ENCODE measurements around the gene SH3RF3. TPM values are rescaled to one million over a fixed set of nuclear protein-coding genes. Genes with fewer than 3 reads are reported as not detected.

SH3RF3 gene
- total and polyA plus RNA-seq, 10 of the 15 experiments (the other 5 are each of a cell fraction or from before 2014, with no cell fraction given) = 0.08 to 8.8 (median 2.3) TPM

DNA sequence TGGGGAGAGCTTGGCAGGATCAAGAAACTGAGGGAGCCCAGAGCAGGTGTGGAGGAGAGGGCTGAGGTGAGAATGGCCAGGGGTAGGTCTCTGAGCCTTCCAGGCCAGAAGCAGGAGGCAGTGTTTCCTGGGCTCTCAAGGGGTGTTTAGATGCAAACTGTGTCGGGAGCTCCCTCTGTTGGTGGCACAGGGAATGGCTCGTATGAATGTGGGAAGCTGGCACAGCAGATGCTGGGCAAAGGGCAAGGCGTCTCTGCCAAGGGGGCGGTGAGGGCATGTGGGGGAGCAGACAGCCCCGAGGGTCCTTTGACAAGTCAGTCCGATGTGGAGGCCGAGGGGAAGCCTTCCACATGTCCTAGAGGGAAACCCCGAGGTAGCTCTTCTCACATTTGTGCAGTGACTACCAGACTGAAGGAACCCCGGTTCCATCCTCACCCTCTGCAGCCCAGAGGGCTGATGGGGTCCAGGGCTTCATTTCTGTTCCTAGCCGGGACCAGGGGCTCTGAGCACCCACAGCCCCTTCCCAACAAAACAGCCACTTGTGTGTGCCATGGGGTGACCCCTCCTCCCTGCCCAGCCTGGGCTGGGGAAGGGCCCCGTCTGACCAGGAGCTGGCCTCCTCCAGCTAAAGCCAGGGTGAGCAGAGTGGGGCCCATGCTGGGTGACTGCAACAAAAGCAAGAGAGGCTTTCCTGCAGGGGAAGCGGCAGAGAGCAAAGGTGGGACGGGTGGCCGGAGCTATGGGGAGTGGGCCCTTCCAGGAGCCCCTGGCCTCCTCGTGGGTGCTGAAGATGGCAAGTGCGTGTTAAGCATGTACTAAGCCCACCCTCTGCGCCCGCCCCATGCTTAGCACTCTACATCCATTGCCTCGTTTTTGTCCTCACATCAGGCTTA lies 381.4 kb downstream of the SH3RF3 start (continued):
- TF ChIP-seq JUND (IDR thresholded peaks at IDR 0.05; ENCODE audit: low read depth, low read length) = no peak
- TF ChIP-seq SIN3A (IDR thresholded peaks at IDR 0.05; ENCODE audit: low read depth, low read length) = no peak
- peak; percentile 26 to 40; a peak in 1 of 4 replicates for TF ChIP-seq IKZF2 (IDR thresholded peaks at IDR 0.05)
- no peak for TF ChIP-seq BCL11A (IDR thresholded peaks at IDR 0.05; ENCODE audit: low read depth, low read length)

DNA sequence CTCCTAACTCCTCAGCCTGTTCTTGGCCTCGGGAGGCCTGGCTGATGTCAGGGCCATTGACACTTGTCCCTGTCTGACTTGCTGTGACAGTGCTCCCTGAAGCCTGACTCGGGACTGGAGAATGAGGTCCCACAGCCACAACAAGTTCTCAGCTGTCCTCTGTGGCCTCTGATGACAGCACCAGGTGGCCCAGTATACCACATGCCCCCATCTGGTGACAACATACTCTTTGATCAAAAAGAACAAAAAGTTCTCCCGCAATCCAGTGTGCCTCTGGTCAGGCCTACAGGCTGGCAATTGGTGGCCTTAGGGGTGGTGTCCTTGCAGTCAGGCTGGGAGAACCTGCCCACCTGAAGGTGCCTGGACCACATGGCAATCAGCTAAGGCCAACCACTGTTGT lies 382.2 kb downstream of the SH3RF3 start:
- in situ Hi-C loops (cut with MboI) = no loop called here
- SMC1A ChIA-PET (ENCODE audit: uncharacterized antibody, unreplicated experiment) = interaction anchor here (0.8 to 4.3 kb wide), 7 partner anchors 33 to 384 kb away, joined by 3 to 44 read pairs (median 4); partner anchors contain the start of gene SH3RF3
- no peaks in the 10 kb centered on the region; the same call in 2 of the 3 replicates for H3K9me3 ChIP-seq (replicated peaks; ENCODE audit: control insufficient read depth, insufficient read depth, low read length)
- H4K20me1 ChIP-seq (ENCODE audit: control insufficient read depth, insufficient read depth) = no peaks in the 10 kb centered on the region
- H3K27me3 ChIP-seq (replicated peaks in 1 of 2; ENCODE audit: control insufficient read depth in 2 of 2, insufficient read depth in 2 of 2, low read length in 1 of 2) = no peaks in the 10 kb centered on the region
- RAD21 ChIA-PET (ENCODE audit: unreplicated experiment) = interaction anchor here (1.0 to 2.6 kb wide), 12 partner anchors 11 to 735 kb away, joined by 3 to 67 read pairs (median 5); partner anchors contain the start of gene SH3RF3
- H3K9ac ChIP-seq (ENCODE audit: control insufficient read depth, insufficient read depth, low read length) = no peak overlapping the region
- no peak overlapping the region for H3K27ac ChIP-seq (ENCODE audit: control insufficient read depth, insufficient read depth)
- H3K4me3 ChIP-seq = no peak overlapping the region
- no peak overlapping the region for H2AFZ ChIP-seq (ENCODE audit: control insufficient read depth, low read depth, low read length)
- BruUV-seq (replicated peaks) = no TSS peak
- intact Hi-C loops (cut with micrococcal nuclease; ENCODE audit: unreplicated experiment) = loop anchor here (2.0 to 10.0 kb wide), 5 partner anchors 114 to 582 kb away; no protein-coding TSS in a partner anchor
- TF ChIP-seq RUNX3 (IDR thresholded peaks at IDR 0.05; ENCODE audit: low read length) = peak; percentile 31; the same call in 1 of the 2 replicates
- no peak for TF ChIP-seq BACH1 (IDR thresholded peaks at IDR 0.05; ENCODE audit: borderline replicate concordance)
- POLR2A ChIA-PET = no interaction called here
- H3K36me3 ChIP-seq (ENCODE audit: control insufficient read depth in 2 of 2, insufficient read depth in 2 of 2, low read length in 1 of 2) = no peaks in the 10 kb centered on the region
- DNase-seq (ENCODE audit: low read depth, low spot score) (no peak), FAIRE-seq (no peak), ATAC-seq (no peak)
- H3K4me2 ChIP-seq (ENCODE audit: control insufficient read depth, insufficient read depth) = no peak overlapping the region
- H3K79me2 ChIP-seq (ENCODE audit: control insufficient read depth, insufficient read depth, low read length) = no peaks in the 10 kb centered on the region
- H3K4me1 ChIP-seq (ENCODE audit: control insufficient read depth, insufficient read depth, low read length) = peaks cover 40% of the 10 kb centered on the region
- CTCF ChIA-PET = interaction anchor here (1.0 to 3.5 kb wide), 20 partner anchors 11 to 657 kb away, joined by 3 to 62 read pairs (median 6); partner anchors contain the start of gene SH3RF3
- 81% methylated on average over 3 of the region's 3 CpGs for WGBS (ENCODE audit: insufficient coverage, insufficient replicate concordance, low lambda C conversion rate, missing lambda C conversion rate)

Measured in GM12878 (cell line).